GM21390 (cell line): ENCODE results near the gene TBL1X.
A peak's percentile ranks its signal among the peaks of the same experiment; 100 is the strongest.

ENCODE experiments used
- ATAC-seq: cut with Tn5 transposase; IDR thresholded peaks from one replicate; pipeline ENCODE4 v1.9.1; 2021; ENCODE audit not compliant: unreplicated experiment

Gene TBL1X

GRCh38 chrX:9619133-9619532 is 154.3 kb downstream of the TBL1X start:
- ATAC-seq, result no peak

- no peak for ATAC-seq
Measured at GRCh38 chrX:9619581-9619980, 154.7 kb downstream of the TBL1X start.

- ATAC-seq, result no peak
Measured at GRCh38 chrX:9622128-9622527, 157.3 kb downstream of the TBL1X start.

GRCh38 chrX:9626379-9626778 is 161.5 kb downstream of the TBL1X start:
- ATAC-seq, result no peak

- ATAC-seq, result no peak
Measured at GRCh38 chrX:9627922-9628321, 163.1 kb downstream of the TBL1X start.

GRCh38 chrX:9628779-9629493 is 164.1 kb downstream of the TBL1X start:
- ATAC-seq, result no peak

GRCh38 chrX:9634551-9634950 is 169.7 kb downstream of the TBL1X start:
- no peak for ATAC-seq

- ATAC-seq, result no peak
Measured at GRCh38 chrX:9635368-9635767, 170.5 kb downstream of the TBL1X start.

- ATAC-seq, result no peak
Measured at GRCh38 chrX:9635803-9636202, 170.9 kb downstream of the TBL1X start.

GRCh38 chrX:9638871-9639270 is 174.0 kb downstream of the TBL1X start:
- no peak for ATAC-seq

- ATAC-seq, result no peak
Measured at GRCh38 chrX:9642270-9642995, 177.6 kb downstream of the TBL1X start.

- no peak for ATAC-seq
Measured at GRCh38 chrX:9643807-9644206, 178.9 kb downstream of the TBL1X start.

GRCh38 chrX:9644335-9644734 is 179.5 kb downstream of the TBL1X start:
- ATAC-seq, result peak; percentile 69

- no peak for ATAC-seq
Measured at GRCh38 chrX:9646471-9647224, 181.8 kb downstream of the TBL1X start.

GRCh38 chrX:9647431-9647830 is 182.6 kb downstream of the TBL1X start:
- ATAC-seq, result no peak

GRCh38 chrX:9650091-9650490 is 185.2 kb downstream of the TBL1X start:
- no peak for ATAC-seq

GRCh38 chrX:9651737-9652136 is 186.9 kb downstream of the TBL1X start:
- ATAC-seq, result no peak

GRCh38 chrX:9654929-9655328 is 190.1 kb downstream of the TBL1X start:
- no peak for ATAC-seq

- no peak for ATAC-seq
Measured at GRCh38 chrX:9656277-9656676, 191.4 kb downstream of the TBL1X start.

- ATAC-seq, result no peak
Measured at GRCh38 chrX:9656871-9657270, 192.0 kb downstream of the TBL1X start.

- ATAC-seq, result no peak
Measured at GRCh38 chrX:9657590-9658256, 192.9 kb downstream of the TBL1X start.
